Left lung (tissue), 10 donors: Measurements from ENCODE around the gene PRPH. TPM values are rescaled to one million over a fixed set of nuclear protein-coding genes. Genes with fewer than 3 reads are reported as not detected.
A peak's percentile ranks its signal among the peaks of the same experiment; 100 is the strongest.

ENCODE experiments used
- ATAC-seq: fragments of 200-7000 bp; cut with Tn5 transposase; one replicate; pipeline ENCODE4 v1.9.1; 2020; ENCODE audit warnings: moderate library complexity
- DNase-seq, 4 donors: peaks; one replicate each; pipeline ENCODE4 v3.0.0-alpha.2; 2013 to 2020
- H3K27ac ChIP-seq, 2 donors: fragments of 200-600 bp; sonication (generic) in 1 of 2; one replicate each; pipeline versions ENCODE4 v1.5.0 to v1.8.0; 2020 to 2021
- H3K27me3 ChIP-seq, 2 donors: fragments of 200-600 bp; sonication (generic) in 1 of 2; one replicate each; pipeline versions ENCODE4 v1.5.0 to v1.8.0; 2020 to 2021
- H3K36me3 ChIP-seq, 2 donors: fragments of 200-600 bp; sonication (generic) in 1 of 2; one replicate each; pipeline versions ENCODE4 v1.5.0 to v1.8.0; 2020 to 2021
- H3K4me1 ChIP-seq, 2 donors: fragments of 200-600 bp; one replicate each; pipeline ENCODE4 v1.8.0; 2021
- H3K4me3 ChIP-seq, 2 donors: fragments of 200-600 bp; sonication (generic) in 1 of 2; one replicate each; pipeline versions ENCODE4 v1.5.0 to v1.8.0; 2020 to 2021; ENCODE audit warnings: mild to moderate bottlenecking in 1 of 2
- H3K9me3 ChIP-seq, 2 donors: fragments of 200-600 bp; sonication (generic) in 1 of 2; one replicate each; pipeline versions ENCODE4 v1.5.0 to v1.8.0; 2020 to 2021
- CTCF ChIP-seq, 2 donors: fragments of 200-600 bp; sonication (generic) in 1 of 2; IDR thresholded peaks; one replicate each; pipeline versions ENCODE4 v1.5.0 to v1.8.0; 2021; ENCODE audit warnings: antibody characterized with exemption in 2 of 2
- intact Hi-C, 2 donors: fragments of 100-400 bp; cut with DNase I; formaldehyde crosslinking; loops; one replicate each; pipeline versions ENCODE4 v1.11.2 to v1.14.2; 2022
- polyA plus RNA-seq, 6 donors: library from polyadenylated mRNA; unstranded; fragments of 120-200 nt; gene quantifications; one replicate each; pipeline ENCODE4 v1.2.1, GENCODE V29; 2013; ENCODE audit not compliant: insufficient read length in 6 of 6
- total RNA-seq, 2 donors: library from RNA; stranded (reverse); fragmentation: NEBNext Ultra II Directional; extraction: Animal tissue kit (Norgen Biotek cat#: 25700); gene quantifications; one replicate each; pipeline ENCODE4 v1.2.1, GENCODE V29; 2021
- donor health status: DM: no; HTN: yes; CAD: no.
- donor health status: DM: no; HTN: no; CAD: no.

Gene PRPH
- total and polyA plus RNA-seq, 8 donors: 0.26 to 2.4 (median 1.7) TPM; not detected in 1

GRCh38 chr12:49345051-49345824, 50.3 kb downstream of the PRPH start:
- peak in 1 of 4 donors; percentile 48 for DNase-seq
- no peak for ATAC-seq

GRCh38 chr12:49345825-49346658, 51.1 kb downstream of the PRPH start:
- Histone ChIP-seq H3K4me3 (peak overlapping the region; percentile 13 to 18), H3K36me3 (no peaks in the 10 kb centered on the region), H3K9me3 (no peaks in the 10 kb centered on the region), H3K4me1 (peaks cover 41 to 55% of the 10 kb centered on the region in 2 donors), H3K27ac (no peak overlapping the region), H3K27me3 (peaks cover 59 to 100% of the 10 kb centered on the region in 2 donors)
- intact Hi-C loops: loop anchor here in 1 of 2 donors (10.0 kb wide), 1 partner anchor 61 kb away; no protein-coding TSS in a partner anchor
- no peak for ATAC-seq
- TF ChIP-seq CTCF (IDR thresholded peaks at IDR 0.05): no peak
- no peak for DNase-seq

More at GRCh38 chr12:49345051-49345824, 50.3 kb downstream of the PRPH start:
- TF ChIP-seq CTCF (IDR thresholded peaks at IDR 0.05): no peak
- no peaks in the 10 kb centered on the region for H3K9me3 ChIP-seq
- H3K4me3 ChIP-seq: peak overlapping the region; percentile 13 to 19
- H3K36me3 ChIP-seq: no peaks in the 10 kb centered on the region
- H3K4me1 ChIP-seq: peaks cover 41 to 55% of the 10 kb centered on the region in 2 donors
- intact Hi-C loops: loop anchor here in 1 of 2 donors (10.0 kb wide), 1 partner anchor 60 kb away; no protein-coding TSS in a partner anchor
- H3K27ac ChIP-seq: no peak overlapping the region
- peaks cover 59 to 100% of the 10 kb centered on the region in 2 donors for H3K27me3 ChIP-seq

GRCh38 chr12:49346659-49347310, 51.8 kb downstream of the PRPH start, which contains the start of gene DNAJC22:
Gene DNAJC22, plus strand, starts transcription at chr12:49346888. Its CDS starts 1,985 bp downstream, at chr12:49348873.
- H3K4me3 ChIP-seq: peak within 1 kb of the TSS; percentile 13 to 18
- DNase-seq (no peak), ATAC-seq (peak; percentile 6)
- H3K27me3 ChIP-seq: peaks cover 58 to 100% of the 10 kb centered on the region in 2 donors
- H3K4me1 ChIP-seq: peaks cover 41 to 54% of the 10 kb centered on the region in 2 donors
- no peak within 1 kb of the TSS for H3K27ac ChIP-seq
- no peaks in the 10 kb centered on the region for H3K9me3 ChIP-seq
- H3K36me3 ChIP-seq: no peaks in the 10 kb centered on the region
- intact Hi-C loops: loop anchor here in 1 of 2 donors (10.0 kb wide), 1 partner anchor 62 kb away; no protein-coding TSS in a partner anchor
- no peak for TF ChIP-seq CTCF (IDR thresholded peaks at IDR 0.05)

- Histone ChIP-seq H3K4me3 (peak overlapping the region; percentile 11 to 18), H3K27me3 (peaks cover 53 to 100% of the 10 kb centered on the region in 2 donors), H3K9me3 (no peaks in the 10 kb centered on the region), H3K4me1 (peaks cover 35 to 47% of the 10 kb centered on the region in 2 donors), H3K27ac (no peak overlapping the region), H3K36me3 (no peaks in the 10 kb centered on the region)
- peak; percentile 92 to 94 for TF ChIP-seq CTCF (IDR thresholded peaks at IDR 0.05)
- DNase-seq: peak; percentile 72 to 95 (median 84)
- intact Hi-C loops: loop anchor here in 1 of 2 donors (10.0 kb wide), 1 partner anchor 63 kb away; no protein-coding TSS in a partner anchor
- ATAC-seq: peak; percentile 88
Measured at GRCh38 chr12:49347311-49348193, 52.6 kb downstream of the PRPH start.

Other genes starting within 250 kb of the PRPH start
- 100 to 1,000 TPM in 1 of 2 donors, 10 to 100 TPM in 1; 81.2 to 110 TPM for gene KMT2D, start 234.4 kb upstream of the PRPH start, total RNA-seq
- 10 to 100 TPM; 52.7 to 71.3 (median 67.5) TPM for gene KMT2D, start 234.4 kb upstream of the PRPH start, polyA plus RNA-seq
- gene RHEBL1, start 225.2 kb upstream of the PRPH start, total RNA-seq: 1 to 10 TPM in 1 of 2 donors, under 1 TPM in 1; 0.71 to 1.1 TPM
- 1 to 10 TPM; 1.9 to 3.6 (median 2.4) TPM for gene RHEBL1, start 225.2 kb upstream of the PRPH start, polyA plus RNA-seq
- 1 to 10 TPM; 2.0 to 2.9 TPM for gene DHH, start 200.3 kb upstream of the PRPH start, total RNA-seq
- under 1 TPM; 0.29 to 0.84 (median 0.68) TPM for gene DHH, start 200.3 kb upstream of the PRPH start, polyA plus RNA-seq
- gene LMBR1L, start 184.3 kb upstream of the PRPH start, total RNA-seq: 10 to 100 TPM; 39.9 to 42.8 TPM
- 100 to 1,000 TPM in 1 of 6 donors, 10 to 100 TPM in 5; 67.0 to 102 (median 93.5) TPM for gene LMBR1L, start 184.3 kb upstream of the PRPH start, polyA plus RNA-seq
- 1,000 to 10,000 TPM in 1 of 2 donors, 100 to 1,000 TPM in 1; 603 to 1,153 TPM for gene TUBA1B, start 163.8 kb upstream of the PRPH start, total RNA-seq
- gene TUBA1B, start 163.8 kb upstream of the PRPH start, polyA plus RNA-seq: 1,000 to 10,000 TPM in 2 of 6 donors, 100 to 1,000 TPM in 4; 914 to 1,514 (median 981) TPM
- 100 to 1,000 TPM; 205 to 235 TPM for gene TUBA1A, start 106.1 kb upstream of the PRPH start, total RNA-seq
- gene TUBA1A, start 106.1 kb upstream of the PRPH start, polyA plus RNA-seq: 100 to 1,000 TPM; 412 to 675 (median 534) TPM
- gene TUBA1C, start 30.1 kb upstream of the PRPH start, total RNA-seq: 100 to 1,000 TPM; 153 to 235 TPM
- gene TUBA1C, start 30.1 kb upstream of the PRPH start, polyA plus RNA-seq: 100 to 1,000 TPM; 112 to 180 (median 160) TPM
- 1 to 10 TPM; 2.4 to 8.0 TPM for gene TROAP, start 28.1 kb downstream of the PRPH start, total RNA-seq
- 10 to 100 TPM; 22.0 to 43.2 (median 29.8) TPM for gene TROAP, start 28.1 kb downstream of the PRPH start, polyA plus RNA-seq
- gene C1QL4, start 42.0 kb downstream of the PRPH start, total RNA-seq: not detected
- gene C1QL4, start 42.0 kb downstream of the PRPH start, polyA plus RNA-seq: under 1 TPM in 1 of 6 donors, not detected in 5; 0.07 TPM
- 1 to 10 TPM in 1 of 2 donors, under 1 TPM in 1; 0.21 to 2.7 TPM for gene DNAJC22, start 51.7 kb downstream of the PRPH start, total RNA-seq
- gene DNAJC22, start 51.7 kb downstream of the PRPH start, polyA plus RNA-seq: 1 to 10 TPM; 3.5 to 7.0 (median 6.5) TPM
- gene SPATS2, start 72.3 kb downstream of the PRPH start, total RNA-seq: 10 to 100 TPM; 14.6 to 21.3 TPM
- 10 to 100 TPM; 61.7 to 77.0 (median 71.8) TPM for gene SPATS2, start 72.3 kb downstream of the PRPH start, polyA plus RNA-seq
- gene KCNH3, start 243.9 kb downstream of the PRPH start, total RNA-seq: 1 to 10 TPM in 1 of 2 donors, under 1 TPM in 1; 0.15 to 2.4 TPM
- gene KCNH3, start 243.9 kb downstream of the PRPH start, polyA plus RNA-seq: 1 to 10 TPM; 1.0 to 1.8 (median 1.5) TPM